NCI-H2196 (cell line): ENCODE measurements around the gene RHBDD2.
"Not testable (repeated sequence)": the region's sequence is repeated elsewhere in the genome, so short reads cannot be mapped to it uniquely, and the experiment has no call there.

Source experiments
- DNase-seq: peaks from one replicate; lab custom pipeline; 2025; ENCODE audit not compliant: unreplicated experiment; lab: John Stamatoyannopoulos, UW

The RHBDD2 gene

GRCh38 chr7:75878769-75879611 is at the start of gene RHBDD2:
Gene RHBDD2, plus strand, starts transcription at chr7:75879034. Its CDS starts 49 bp downstream, at chr7:75879083.
- peak; percentile 95 for DNase-seq

GRCh38 chr7:75829656-75830055 is 49.2 kb upstream of the RHBDD2 start:
- not testable (repeated sequence) for DNase-seq

- no peak for DNase-seq
Measured at GRCh38 chr7:75830978-75831377, 47.9 kb upstream of the RHBDD2 start.

- not testable (repeated sequence) for DNase-seq
Measured at GRCh38 chr7:75833662-75834061, 45.2 kb upstream of the RHBDD2 start.

GRCh38 chr7:75835688-75836285 is 43.0 kb upstream of the RHBDD2 start:
- no peak for DNase-seq

GRCh38 chr7:75836798-75837197 is 42.0 kb upstream of the RHBDD2 start:
- no peak for DNase-seq

GRCh38 chr7:75838281-75838930 is 40.4 kb upstream of the RHBDD2 start:
- not testable (repeated sequence) for DNase-seq

GRCh38 chr7:75840029-75840428 is 38.8 kb upstream of the RHBDD2 start:
- DNase-seq = no peak

- no peak for DNase-seq
Measured at GRCh38 chr7:75842836-75843446, 35.9 kb upstream of the RHBDD2 start.

GRCh38 chr7:75843613-75844116 is 35.2 kb upstream of the RHBDD2 start:
- no peak for DNase-seq

- no peak for DNase-seq
Measured at GRCh38 chr7:75844158-75844557, 34.7 kb upstream of the RHBDD2 start.

GRCh38 chr7:75845132-75845531 is 33.7 kb upstream of the RHBDD2 start:
- DNase-seq = not testable (repeated sequence)

- no peak for DNase-seq
Measured at GRCh38 chr7:75847707-75848106, 31.1 kb upstream of the RHBDD2 start.

- DNase-seq = no peak
Measured at GRCh38 chr7:75849573-75849972, 29.3 kb upstream of the RHBDD2 start.

- no peak for DNase-seq
Measured at GRCh38 chr7:75850235-75850634, 28.6 kb upstream of the RHBDD2 start.

- no peak for DNase-seq
Measured at GRCh38 chr7:75854233-75854632, 24.6 kb upstream of the RHBDD2 start.

- not testable (repeated sequence) for DNase-seq
Measured at GRCh38 chr7:75854813-75855345, 24.0 kb upstream of the RHBDD2 start.

- no peak for DNase-seq
Measured at GRCh38 chr7:75856536-75856935, 22.3 kb upstream of the RHBDD2 start.

- DNase-seq = no peak
Measured at GRCh38 chr7:75858410-75858809, 20.4 kb upstream of the RHBDD2 start.

GRCh38 chr7:75861636-75862035 is 17.2 kb upstream of the RHBDD2 start:
- no peak for DNase-seq

GRCh38 chr7:75864251-75864650 is 14.6 kb upstream of the RHBDD2 start:
- DNase-seq = not testable (repeated sequence)
